Brain microvascular endothelial cell (primary cell): ENCODE data around the gene SMAP1.
"Not testable (repeated sequence)": the region's sequence is repeated elsewhere in the genome, so short reads cannot be mapped to it uniquely, and the experiment has no call there.

Experiments used
- DNase-seq: peaks from one replicate; pipeline ENCODE4 v3.0.0-alpha.2; 2020
- H3K27ac ChIP-seq: fragments of 250-450 bp; sonication (Bioruptor Pico); 2 replicates; pipeline ENCODE4 v1.5.1; 2020; ENCODE audit warnings: mild to moderate bottlenecking, moderate library complexity
- H3K27me3 ChIP-seq: fragments of 250-450 bp; sonication (Bioruptor Pico); replicated peaks from 2 replicates; pipeline ENCODE4 v1.5.1; 2020; ENCODE audit warnings: mild to moderate bottlenecking
- H3K36me3 ChIP-seq: fragments of 250-450 bp; sonication (Bioruptor Pico); replicated peaks from 2 replicates; pipeline ENCODE4 v1.5.1; 2020; ENCODE audit warnings: mild to moderate bottlenecking
- H3K4me3 ChIP-seq: 2 replicates; pipeline ENCODE4 v1.5.1; 2011; ENCODE audit warnings: low read depth, mild to moderate bottlenecking, control low read depth, low read length, moderate library complexity
- in situ Hi-C: cut with HindIII; loops from 2 replicates; pipeline ENCODE4 v1.10.0; 2017; ENCODE audit warnings: low sequenced_read_pairs, low pct_ligation_motif_present
- TF ChIP-seq, protein P1 (sequence below): IDR thresholded peaks from 2 replicates; pipeline ENCODE4 v1.5.1; 2011; ENCODE audit warnings: low read depth, mild to moderate bottlenecking, moderate library complexity, low read length, control low read depth, inconsistent platforms; ENCODE audit errors: missing control alignments

SMAP1 gene

DNA sequence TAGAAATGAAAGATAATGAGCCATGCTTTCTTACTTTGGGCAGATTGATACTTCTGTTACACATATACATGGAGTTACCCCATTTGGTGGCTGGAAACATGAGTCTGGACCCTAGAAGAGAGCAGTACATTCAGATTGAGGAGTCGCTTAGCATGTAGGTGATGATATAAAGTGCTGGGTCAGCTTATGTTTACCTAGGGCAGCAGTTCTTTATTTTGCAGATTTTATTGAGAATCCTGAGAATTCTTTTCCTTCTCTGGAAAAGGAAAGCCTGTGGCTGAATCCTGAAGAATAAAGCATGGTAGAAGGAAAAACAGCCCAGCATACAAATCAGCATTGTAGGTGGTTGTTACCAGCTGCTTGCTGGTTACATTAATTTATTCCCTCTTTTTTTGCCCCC, 91.2 kb downstream of the SMAP1 start:
- in situ Hi-C loops = no loop called here
- Histone ChIP-seq H3K36me3 (no peaks in the 10 kb centered on the region), H3K27ac (no peak overlapping the region), H3K4me3 (no peak overlapping the region), H3K27me3 (no peaks in the 10 kb centered on the region)
- no peak for DNase-seq
- TF ChIP-seq, protein P1, sequence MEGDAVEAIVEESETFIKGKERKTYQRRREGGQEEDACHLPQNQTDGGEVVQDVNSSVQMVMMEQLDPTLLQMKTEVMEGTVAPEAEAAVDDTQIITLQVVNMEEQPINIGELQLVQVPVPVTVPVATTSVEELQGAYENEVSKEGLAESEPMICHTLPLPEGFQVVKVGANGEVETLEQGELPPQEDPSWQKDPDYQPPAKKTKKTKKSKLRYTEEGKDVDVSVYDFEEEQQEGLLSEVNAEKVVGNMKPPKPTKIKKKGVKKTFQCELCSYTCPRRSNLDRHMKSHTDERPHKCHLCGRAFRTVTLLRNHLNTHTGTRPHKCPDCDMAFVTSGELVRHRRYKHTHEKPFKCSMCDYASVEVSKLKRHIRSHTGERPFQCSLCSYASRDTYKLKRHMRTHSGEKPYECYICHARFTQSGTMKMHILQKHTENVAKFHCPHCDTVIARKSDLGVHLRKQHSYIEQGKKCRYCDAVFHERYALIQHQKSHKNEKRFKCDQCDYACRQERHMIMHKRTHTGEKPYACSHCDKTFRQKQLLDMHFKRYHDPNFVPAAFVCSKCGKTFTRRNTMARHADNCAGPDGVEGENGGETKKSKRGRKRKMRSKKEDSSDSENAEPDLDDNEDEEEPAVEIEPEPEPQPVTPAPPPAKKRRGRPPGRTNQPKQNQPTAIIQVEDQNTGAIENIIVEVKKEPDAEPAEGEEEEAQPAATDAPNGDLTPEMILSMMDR = no peak

DNA sequence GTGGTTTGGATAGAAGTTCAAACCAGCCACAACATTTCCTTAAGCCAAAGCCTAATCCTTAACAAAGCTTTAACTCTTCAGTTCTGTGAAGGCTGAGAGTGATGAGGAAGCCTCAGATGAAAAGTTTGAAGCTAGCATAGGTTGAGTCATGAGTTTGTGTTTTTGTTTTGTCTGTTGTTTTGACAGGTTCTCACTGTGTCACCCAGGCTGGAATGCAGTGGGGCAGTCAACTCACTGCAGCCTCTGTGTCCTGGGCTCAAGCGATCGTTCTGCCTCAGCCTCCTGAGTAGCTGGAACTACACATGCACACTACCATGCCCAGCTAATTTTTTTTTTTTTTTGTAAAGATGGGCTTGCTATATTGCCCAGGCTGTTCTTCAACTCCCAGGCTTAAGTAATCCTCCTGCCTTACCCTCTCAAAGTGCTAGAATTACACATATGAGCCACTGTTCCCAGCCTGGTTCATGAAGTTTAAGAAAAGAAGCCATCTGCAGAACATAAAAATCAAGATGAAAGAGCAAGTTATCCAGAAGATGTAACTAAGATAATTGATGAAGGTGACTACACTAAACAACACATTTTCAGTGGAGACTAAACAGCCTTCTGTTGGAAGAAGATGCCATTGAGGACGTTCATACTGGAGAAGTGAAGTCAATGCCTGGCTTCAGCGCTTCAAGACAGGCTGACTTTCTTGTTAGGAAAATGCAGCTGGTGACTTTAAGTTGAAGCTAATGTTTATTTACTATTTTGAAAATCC, 96.2 kb downstream of the SMAP1 start:
- no peak overlapping the region for H3K27ac ChIP-seq
- H3K4me3 ChIP-seq = no peak overlapping the region
- DNase-seq = peak; percentile 7
- in situ Hi-C loops = no loop called here
- H3K36me3 ChIP-seq = no peaks in the 10 kb centered on the region
- TF ChIP-seq, protein P1 = no peak
- H3K27me3 ChIP-seq = no peaks in the 10 kb centered on the region

DNA sequence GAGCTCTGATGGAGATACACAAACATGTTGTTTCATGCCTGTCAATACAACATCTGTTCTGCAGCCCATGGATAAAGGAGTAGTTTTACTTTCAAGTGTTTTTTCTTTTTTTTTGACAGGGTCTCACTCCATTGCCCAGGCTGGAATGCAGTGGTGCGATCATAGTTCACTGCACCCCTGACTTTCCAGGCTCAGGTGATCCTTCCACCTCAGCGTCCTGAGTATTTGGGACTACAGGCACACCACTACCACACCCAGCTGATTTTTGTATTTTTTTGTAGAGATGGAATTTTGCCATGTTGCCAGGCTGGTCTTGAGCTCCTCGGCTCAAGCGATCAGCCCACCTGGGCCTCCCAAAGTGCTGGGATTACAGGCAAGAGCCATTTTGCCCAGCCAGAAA, 97.0 kb downstream of the SMAP1 start:
- DNase-seq = no peak
- no peaks in the 10 kb centered on the region for H3K36me3 ChIP-seq
- no peak overlapping the region for H3K4me3 ChIP-seq
- no peaks in the 10 kb centered on the region for H3K27me3 ChIP-seq
- TF ChIP-seq, protein P1 = no peak
- no peak overlapping the region for H3K27ac ChIP-seq
- in situ Hi-C loops = no loop called here

DNA sequence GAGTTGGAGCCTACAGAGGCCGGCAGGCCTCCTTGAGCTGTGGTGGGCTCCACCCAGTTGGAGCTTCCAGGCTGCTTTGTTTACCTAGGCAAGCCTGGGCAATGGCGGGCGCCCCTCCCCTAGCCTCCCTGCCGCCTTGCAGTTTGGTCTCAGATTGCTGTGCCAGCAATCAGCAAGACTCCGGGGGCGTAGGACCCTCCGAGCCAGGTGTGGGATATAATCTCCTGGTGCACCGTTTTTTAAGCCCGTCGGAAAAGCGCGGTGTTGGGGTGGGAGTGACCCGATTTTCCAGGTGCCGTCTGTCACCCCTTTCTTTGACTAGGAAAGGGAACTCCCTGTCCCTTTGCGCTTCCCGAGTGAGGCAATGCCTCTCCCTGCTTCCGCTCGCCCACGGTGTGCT, 103.7 kb downstream of the SMAP1 start:
- in situ Hi-C loops, H3K36me3 ChIP-seq, H3K27ac ChIP-seq, H3K4me3 ChIP-seq, H3K27me3 ChIP-seq, DNase-seq: not testable (repeated sequence)

DNA sequence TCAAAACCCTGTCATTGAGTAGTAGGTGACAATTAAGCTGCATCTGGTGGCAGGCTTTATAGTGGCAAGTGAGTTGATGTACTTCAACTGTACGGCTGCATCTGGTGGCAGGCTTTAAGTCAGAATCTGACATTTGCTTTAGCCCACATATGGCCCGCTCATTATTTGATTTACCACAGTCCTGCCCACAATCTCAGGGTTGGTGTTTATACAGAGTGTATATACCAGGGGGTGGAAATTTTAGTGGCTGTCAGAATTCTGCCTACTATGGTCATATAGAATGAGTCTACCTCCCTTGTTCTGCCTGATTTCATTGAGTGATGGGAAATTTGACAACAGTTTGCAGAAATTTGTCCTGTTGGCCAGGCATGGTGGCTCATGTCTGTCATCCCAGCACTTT, 112.3 kb downstream of the SMAP1 start:
- Histone ChIP-seq H3K27me3 (no peaks in the 10 kb centered on the region), H3K27ac (no peak overlapping the region), H3K4me3 (no peak overlapping the region), H3K36me3 (peaks cover 3% of the 10 kb centered on the region)
- in situ Hi-C loops = no loop called here
- DNase-seq = no peak
- TF ChIP-seq, protein P1 = no peak

DNA sequence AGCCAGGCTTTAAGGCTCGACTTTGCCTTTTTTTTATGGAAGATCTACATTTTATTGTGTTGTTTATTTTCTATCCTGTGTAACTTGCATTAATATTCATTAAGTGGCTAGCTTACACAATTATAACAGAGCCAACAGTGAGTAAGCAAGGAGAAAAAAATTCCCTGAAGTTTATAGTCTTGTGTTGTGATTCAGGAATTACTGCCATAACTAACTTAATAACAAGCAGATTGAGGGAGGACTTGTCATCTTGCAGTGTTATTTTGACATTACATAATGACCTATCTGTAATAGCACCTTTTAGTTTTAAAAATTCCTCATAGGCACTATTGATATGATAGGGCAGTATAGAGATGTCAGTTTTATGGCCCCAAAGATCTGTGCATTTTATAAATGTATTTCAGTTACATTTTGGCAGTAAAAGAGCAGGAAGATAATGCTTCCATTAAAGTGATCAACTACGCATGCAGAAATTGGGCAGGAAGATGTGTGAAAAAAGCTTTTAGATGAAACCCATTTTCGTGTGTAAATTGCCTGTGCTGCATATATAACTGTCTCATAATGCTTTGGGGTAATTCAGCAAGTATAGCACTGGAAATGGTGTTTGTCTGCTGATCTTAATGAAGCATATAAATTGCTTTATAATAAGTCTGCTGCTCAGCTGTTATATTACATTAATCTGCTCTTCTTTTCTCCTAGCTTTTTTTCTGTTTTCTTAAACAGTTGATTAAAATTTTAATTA, 123.0 kb downstream of the SMAP1 start:
- Histone ChIP-seq H3K36me3 (no peaks in the 10 kb centered on the region), H3K27ac (no peak overlapping the region), H3K4me3 (no peak overlapping the region), H3K27me3 (no peaks in the 10 kb centered on the region)
- TF ChIP-seq, protein P1 = no peak
- no peak for DNase-seq
- in situ Hi-C loops = no loop called here
